Placental epithelial cell (primary cell): Measurements from ENCODE around the gene AOC3. TPM values are rescaled to one million over a fixed set of nuclear protein-coding genes. Genes with fewer than 3 reads are reported as not detected.

ENCODE experiments used
- small RNA-seq: library from RNA; depleted of rRNA; stranded (forward); fragments of <200 nt; gene quantifications from one replicate; pipeline ENCODE3, GENCODE V24; 2012
- total RNA-seq: library from RNA; depleted of rRNA; stranded (reverse); fragments of >200 nt; gene quantifications from 2 replicates; pipeline ENCODE4 v1.2.3, GENCODE V29; 2012

Gene AOC3
- total RNA-seq, result under 0.01 TPM in 2 replicates

DNA sequence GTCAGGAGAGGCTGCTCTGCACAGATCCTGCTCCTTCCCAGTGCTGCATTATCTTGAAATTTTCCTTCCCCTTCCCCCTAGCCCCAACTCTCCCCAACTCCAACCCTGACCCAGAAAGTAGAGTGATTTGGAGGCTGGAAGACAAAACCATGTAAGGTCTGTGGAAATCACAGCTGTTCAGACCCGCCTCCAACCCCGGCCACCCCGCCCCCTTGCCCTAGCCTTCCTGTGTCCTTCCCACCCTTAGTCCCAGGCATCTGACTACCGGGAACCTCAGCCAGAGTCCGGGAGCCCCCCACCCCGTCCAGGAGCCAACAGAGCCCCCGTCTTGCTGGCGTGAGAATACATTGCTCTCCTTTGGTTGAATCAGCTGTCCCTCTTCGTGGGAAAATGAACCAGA is at the start of gene AOC3:
Gene AOC3 (plus strand): TSS at position 246 of the 400 bp plus-strand sequence. CDS start 145 bp downstream, at position 391.

GRCh38 chr17:42832934-42833766 is 17.8 kb upstream of the AOC3 start, which contains the start of gene PSME3:
Gene PSME3 (plus strand): TSS chr17:42833397. CDS start chr17:42833632, 235 bp downstream.

GRCh38 chr17:42844271-42844670 is 6.7 kb upstream of the AOC3 start, which contains the start of gene AOC2:
Gene AOC2 (plus strand): TSS chr17:42844580. CDS start chr17:42844627, 47 bp downstream.

GRCh38 chr17:42900460-42901331 is 49.7 kb downstream of the AOC3 start, which contains the start of gene G6PC1:
Gene G6PC1 (plus strand): TSS chr17:42900799. CDS start chr17:42900877, 78 bp downstream.

Small RNAs within 50 kb of the gene (small RNA-seq; reads per million reads assigned to genes)
- gene MIR6781 (not detected), gene RNU6-287P (not detected)

Other genes starting within 250 kb of the AOC3 start
- 79.7 and 106 TPM in 2 replicates for gene RETREG3, start 241.8 kb upstream of the AOC3 start, total RNA-seq
- gene TUBG1, start 241.5 kb upstream of the AOC3 start, total RNA-seq, result 12.6 and 40.2 TPM in 2 replicates
- gene TUBG2, start 191.9 kb upstream of the AOC3 start, total RNA-seq, result 13.0 and 15.7 TPM in 2 replicates
- 18.1 and 29.1 TPM in 2 replicates for gene PLEKHH3, start 174.2 kb upstream of the AOC3 start, total RNA-seq
- gene CCR10, start 169.4 kb upstream of the AOC3 start, total RNA-seq, result 0.54 and 0.79 TPM in 2 replicates
- 0.87 and 3.1 TPM in 2 replicates for gene CNTNAP1, start 168.7 kb upstream of the AOC3 start, total RNA-seq
- 11.4 and 16.9 TPM in 2 replicates for gene EZH1, start 106.2 kb upstream of the AOC3 start, total RNA-seq
- 0.79 TPM in 1 of 2 replicates, not detected in the other for gene RAMP2, start 90.0 kb upstream of the AOC3 start, total RNA-seq
- 58.5 and 77.0 TPM in 2 replicates for gene VPS25, start 77.8 kb upstream of the AOC3 start, total RNA-seq
- gene WNK4, start 70.6 kb upstream of the AOC3 start, total RNA-seq, result 0.33 and 0.39 TPM in 2 replicates
- gene COA3, start 52.5 kb upstream of the AOC3 start, total RNA-seq, result 55.4 and 63.7 TPM in 2 replicates
- 0.79 TPM in 1 of 2 replicates, not detected in the other for gene CNTD1, start 52.3 kb upstream of the AOC3 start, total RNA-seq
- gene BECN1, start 26.9 kb upstream of the AOC3 start, total RNA-seq, result 71.1 and 81.1 TPM in 2 replicates
- 67.5 and 83.7 TPM in 2 replicates for gene PSME3, start 17.8 kb upstream of the AOC3 start, total RNA-seq
- gene AOC2, start 6.6 kb upstream of the AOC3 start, total RNA-seq, result 0.79 and 1.1 TPM in 2 replicates
- gene G6PC1, start 49.6 kb downstream of the AOC3 start, total RNA-seq, result not detected in 2 replicates
- gene AARSD1, start 113.3 kb downstream of the AOC3 start, total RNA-seq, result 17.7 and 22.2 TPM in 2 replicates
- gene PTGES3L, start 128.9 kb downstream of the AOC3 start, total RNA-seq, result under 0.01 and 0.87 TPM in 2 replicates
- gene RUNDC1, start 129.4 kb downstream of the AOC3 start, total RNA-seq, result 9.8 and 10.4 TPM in 2 replicates
- gene RPL27, start 147.2 kb downstream of the AOC3 start, total RNA-seq, result 745 and 1,184 TPM in 2 replicates
- gene IFI35, start 155.6 kb downstream of the AOC3 start, total RNA-seq, result 8.2 and 8.5 TPM in 2 replicates
- gene VAT1, start 171.2 kb downstream of the AOC3 start, total RNA-seq, result 77.5 and 82.8 TPM in 2 replicates
- gene RND2, start 174.0 kb downstream of the AOC3 start, total RNA-seq, result under 0.01 and 0.33 TPM in 2 replicates